Ovary (tissue), 3 donors: ENCODE data around the gene GRM2.

Experiments used
- EP300 ChIP-seq: sonication (generic); formaldehyde crosslinking; IDR thresholded peaks from one replicate; pipeline ENCODE4 v1.6.1; 2017; ENCODE audit warnings: antibody characterized with exemption
- POLR2A ChIP-seq: fragments of 450-650 bp; IDR thresholded peaks from one replicate; pipeline ENCODE4 v1.6.1; 2017; ENCODE audit warnings: antibody characterized with exemption, mild to moderate bottlenecking, moderate library complexity
- TF ChIP-seq, protein P1 (sequence below), 3 donors: fragments of 450-650 bp in 2 of 3; fragments of 200-600 bp in 1 of 3; IDR thresholded peaks; one replicate each; pipeline versions ENCODE4 v1.5.1 to v1.8.0; 2016 to 2022; ENCODE audit warnings: antibody characterized with exemption in 3 of 3, mild to moderate bottlenecking in 1 of 3
- donor health status: DM: no; HTN: no; CAD: no.

DNA sequence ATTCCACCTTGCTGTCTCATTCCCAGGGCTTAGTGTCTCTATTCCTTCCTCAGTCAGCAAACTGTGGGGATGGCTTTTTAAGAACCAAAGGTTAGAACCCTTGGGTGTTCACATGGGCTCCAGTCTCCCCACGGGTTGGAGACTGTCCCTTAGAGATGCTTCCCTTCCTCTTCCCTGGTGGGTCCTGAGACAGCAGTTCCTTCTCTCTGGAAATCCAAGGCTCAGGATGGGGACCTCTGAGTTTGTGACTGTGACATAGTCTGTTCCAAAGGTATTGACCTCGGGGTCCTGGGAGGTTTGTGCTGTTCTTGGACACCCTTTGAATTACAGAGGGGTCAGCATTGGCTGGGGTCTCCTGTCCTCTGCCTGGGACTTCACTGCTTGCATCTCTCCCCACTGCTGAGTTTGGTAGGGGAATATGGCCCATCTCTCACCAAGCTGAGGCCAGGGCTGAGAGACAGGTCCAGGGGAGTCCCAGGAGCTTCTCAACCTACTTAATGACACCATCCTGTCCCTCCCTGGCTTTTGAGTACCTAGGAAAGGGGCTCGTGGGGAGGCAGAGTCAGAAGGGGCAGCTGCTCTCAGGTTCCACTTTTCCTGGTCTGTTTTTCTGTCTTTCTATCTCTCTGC, 1.5 kb downstream of the GRM2 start:
- TF ChIP-seq, protein P1, sequence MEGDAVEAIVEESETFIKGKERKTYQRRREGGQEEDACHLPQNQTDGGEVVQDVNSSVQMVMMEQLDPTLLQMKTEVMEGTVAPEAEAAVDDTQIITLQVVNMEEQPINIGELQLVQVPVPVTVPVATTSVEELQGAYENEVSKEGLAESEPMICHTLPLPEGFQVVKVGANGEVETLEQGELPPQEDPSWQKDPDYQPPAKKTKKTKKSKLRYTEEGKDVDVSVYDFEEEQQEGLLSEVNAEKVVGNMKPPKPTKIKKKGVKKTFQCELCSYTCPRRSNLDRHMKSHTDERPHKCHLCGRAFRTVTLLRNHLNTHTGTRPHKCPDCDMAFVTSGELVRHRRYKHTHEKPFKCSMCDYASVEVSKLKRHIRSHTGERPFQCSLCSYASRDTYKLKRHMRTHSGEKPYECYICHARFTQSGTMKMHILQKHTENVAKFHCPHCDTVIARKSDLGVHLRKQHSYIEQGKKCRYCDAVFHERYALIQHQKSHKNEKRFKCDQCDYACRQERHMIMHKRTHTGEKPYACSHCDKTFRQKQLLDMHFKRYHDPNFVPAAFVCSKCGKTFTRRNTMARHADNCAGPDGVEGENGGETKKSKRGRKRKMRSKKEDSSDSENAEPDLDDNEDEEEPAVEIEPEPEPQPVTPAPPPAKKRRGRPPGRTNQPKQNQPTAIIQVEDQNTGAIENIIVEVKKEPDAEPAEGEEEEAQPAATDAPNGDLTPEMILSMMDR (IDR thresholded peaks at IDR 0.05) = no peak
- no peak for TF ChIP-seq POLR2A
- TF ChIP-seq EP300 = no peak
